Body of pancreas (tissue), 4 donors: Measurements from ENCODE around the gene REV1. TPM values are rescaled to one million over a fixed set of nuclear protein-coding genes. Genes with fewer than 3 reads are reported as not detected.

Experiments used
- ATAC-seq: fragments of 150-250 bp; one replicate; pipeline ENCODE4 v1.9.1; 2016
- DNase-seq, 4 donors: peaks; one replicate each; pipeline ENCODE4 v3.0.0-alpha.2; 2019
- H3K27ac ChIP-seq, 4 donors: fragments of 200-600 bp; sonication (generic); 1 replicate in 3 of 4; 2 replicates in 1 of 4; pipeline versions ENCODE4 v1.5.1 to v1.6.1; 2016 to 2019; ENCODE audit warnings: mild to moderate bottlenecking in 1 of 4, mixed read lengths in 1 of 4, moderate library complexity in 1 of 4
- H3K27me3 ChIP-seq, 2 donors: fragments of 200-600 bp; sonication (generic); one replicate each; pipeline ENCODE4 v1.6.0; 2016; ENCODE audit warnings: mild to moderate bottlenecking in 1 of 2
- H3K36me3 ChIP-seq, 2 donors: fragments of 200-600 bp; sonication (generic); replicated peaks in 1 of 2; 2 replicates each; pipeline ENCODE4 v1.5.1; 2016; ENCODE audit warnings: low read depth in 2 of 2; ENCODE audit not compliant: insufficient read depth in 1 of 2
- H3K4me1 ChIP-seq: fragments of 200-600 bp; sonication (generic); one replicate; pipeline ENCODE4 v1.6.0; 2016
- H3K4me3 ChIP-seq, 2 donors: fragments of 200-600 bp; sonication (generic); 1 replicate in 1 of 2; 2 replicates in 1 of 2; pipeline ENCODE4 v1.5.1; 2016 to 2019
- H3K9me3 ChIP-seq, 3 donors: fragments of 200-600 bp; sonication (generic); 1 replicate in 2 of 3; 2 replicates in 1 of 3; pipeline ENCODE4 v1.5.1; 2016
- POLR2A ChIP-seq, 3 donors: fragments of 450-650 bp; IDR thresholded peaks; one replicate each; pipeline ENCODE4 v1.6.1; 2016; ENCODE audit warnings: antibody characterized with exemption in 3 of 3, mild to moderate bottlenecking in 2 of 3
- WGBS, 2 donors: methylation state at CpG; one replicate each; pipeline ENCODE4 v1.1.5; 2017; 5-methylcytosine and 5-hydroxymethylcytosine counted together
- intact Hi-C: fragments of 100-400 bp; cut with DNase I; formaldehyde crosslinking; loops from one replicate; pipeline ENCODE4 v1.15.1; 2023
- total RNA-seq, 2 donors: library from RNA; depleted of rRNA; stranded (reverse); fragments of >200 nt; gene quantifications; one replicate each; pipeline ENCODE4 v1.1.0, GENCODE V29; 2016
- TF ChIP-seq, protein P1 (sequence below), 7 experiments: fragments of 450-650 bp in 4 of 7; fragments of 200-600 bp in 3 of 7; sonication (generic) in 3 of 7; IDR thresholded peaks; one replicate each; pipeline ENCODE4 v1.5.1; 2016 to 2019; ENCODE audit warnings: antibody characterized with exemption in 7 of 7

REV1 gene
- total RNA-seq, 2 donors from 2014 or later = 27.0 to 51.1 TPM

DNA sequence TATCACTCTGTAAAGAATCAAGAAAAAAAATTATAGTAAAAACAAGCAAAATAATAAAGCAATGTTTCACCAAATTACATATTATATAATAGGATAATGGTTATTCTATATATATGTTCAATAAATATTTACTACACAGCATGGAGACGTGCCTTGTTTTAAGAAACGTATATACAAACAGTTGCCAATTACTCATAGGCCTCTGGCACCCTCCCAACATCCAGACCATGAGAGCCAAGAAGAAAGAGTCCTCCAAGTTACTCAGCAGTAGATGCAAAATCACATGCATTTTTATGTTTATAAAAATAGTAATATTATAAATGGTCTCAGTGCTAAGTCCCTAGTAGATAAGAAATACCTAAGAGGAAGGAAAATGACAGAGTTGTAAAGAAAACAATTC is 64.8 kb downstream of the REV1 start:
- WGBS, 2 donors = 33 to 48% methylated on average over 2 of the region's 2 CpGs
- H3K27ac ChIP-seq = no peak overlapping the region
- no peak overlapping the region for H3K4me3 ChIP-seq
- H3K27me3 ChIP-seq = no peaks in the 10 kb centered on the region
- TF ChIP-seq, protein P1, sequence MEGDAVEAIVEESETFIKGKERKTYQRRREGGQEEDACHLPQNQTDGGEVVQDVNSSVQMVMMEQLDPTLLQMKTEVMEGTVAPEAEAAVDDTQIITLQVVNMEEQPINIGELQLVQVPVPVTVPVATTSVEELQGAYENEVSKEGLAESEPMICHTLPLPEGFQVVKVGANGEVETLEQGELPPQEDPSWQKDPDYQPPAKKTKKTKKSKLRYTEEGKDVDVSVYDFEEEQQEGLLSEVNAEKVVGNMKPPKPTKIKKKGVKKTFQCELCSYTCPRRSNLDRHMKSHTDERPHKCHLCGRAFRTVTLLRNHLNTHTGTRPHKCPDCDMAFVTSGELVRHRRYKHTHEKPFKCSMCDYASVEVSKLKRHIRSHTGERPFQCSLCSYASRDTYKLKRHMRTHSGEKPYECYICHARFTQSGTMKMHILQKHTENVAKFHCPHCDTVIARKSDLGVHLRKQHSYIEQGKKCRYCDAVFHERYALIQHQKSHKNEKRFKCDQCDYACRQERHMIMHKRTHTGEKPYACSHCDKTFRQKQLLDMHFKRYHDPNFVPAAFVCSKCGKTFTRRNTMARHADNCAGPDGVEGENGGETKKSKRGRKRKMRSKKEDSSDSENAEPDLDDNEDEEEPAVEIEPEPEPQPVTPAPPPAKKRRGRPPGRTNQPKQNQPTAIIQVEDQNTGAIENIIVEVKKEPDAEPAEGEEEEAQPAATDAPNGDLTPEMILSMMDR (IDR thresholded peaks at IDR 0.05) = no peak
- no peak for TF ChIP-seq POLR2A (IDR thresholded peaks at IDR 0.05)
- H3K9me3 ChIP-seq = no peaks in the 10 kb centered on the region
- ATAC-seq = no peak
- H3K36me3 ChIP-seq = peaks cover 0 to 17% of the 10 kb centered on the region in 2 donors
- no peaks in the 10 kb centered on the region for H3K4me1 ChIP-seq
- intact Hi-C loops = no loop called here
- peak in 1 of 4 donors; percentile 56 for DNase-seq

DNA sequence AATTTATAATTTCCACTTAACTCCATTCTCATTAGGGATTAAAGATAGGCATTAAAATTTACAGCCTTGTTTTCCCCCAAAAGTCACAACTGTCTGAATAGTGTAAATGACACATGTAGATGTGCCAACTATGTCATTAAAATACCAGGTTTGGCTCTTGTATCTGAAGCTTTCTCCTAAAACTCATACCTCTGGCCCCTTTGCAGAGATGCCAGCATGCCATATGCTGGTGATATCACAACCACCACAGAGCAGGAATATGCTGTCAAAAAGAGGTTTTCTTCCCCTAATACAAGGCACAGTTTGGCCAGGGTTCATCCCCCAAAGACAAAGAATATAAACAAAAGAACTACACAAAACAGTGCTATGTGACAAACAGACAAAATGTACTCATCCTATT is 65.4 kb downstream of the REV1 start:
- intact Hi-C loops = no loop called here
- Histone ChIP-seq H3K4me3 (no peak overlapping the region), H3K9me3 (no peaks in the 10 kb centered on the region), H3K27me3 (no peaks in the 10 kb centered on the region), H3K27ac (no peak overlapping the region), H3K4me1 (no peaks in the 10 kb centered on the region), H3K36me3 (peaks cover 0 to 17% of the 10 kb centered on the region in 2 donors)
- no peak for TF ChIP-seq POLR2A (IDR thresholded peaks at IDR 0.05)
- TF ChIP-seq, protein P1 (IDR thresholded peaks at IDR 0.05) = no peak
- no peak for DNase-seq
- ATAC-seq = no peak

DNA sequence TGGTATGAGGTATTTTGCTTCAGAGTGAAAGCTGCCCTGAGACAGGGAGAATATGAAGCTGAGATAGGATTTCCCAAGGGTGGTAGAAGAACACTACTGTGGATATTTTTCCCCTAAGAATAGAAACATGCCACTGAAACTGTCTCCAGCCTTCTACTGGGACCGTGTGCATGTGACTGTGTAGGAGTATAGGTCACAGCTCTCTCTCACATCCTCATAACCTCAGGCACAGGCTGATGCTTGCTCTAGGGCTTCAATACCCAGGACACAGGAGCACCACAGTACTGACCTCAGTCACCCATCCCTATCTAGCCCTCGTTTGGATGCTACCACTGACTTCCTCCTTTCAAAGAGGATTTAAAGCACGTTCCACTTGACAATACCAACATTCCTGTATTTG is 67.2 kb downstream of the REV1 start:
- WGBS, 2 donors = 57 to 81% methylated on average over 3 of the region's 3 CpGs
- H3K27ac ChIP-seq = no peak overlapping the region
- TF ChIP-seq, protein P1 (IDR thresholded peaks at IDR 0.05) = no peak
- TF ChIP-seq POLR2A (IDR thresholded peaks at IDR 0.05) = no peak
- DNase-seq = no peak
- peaks cover 0 to 11% of the 10 kb centered on the region in 2 donors for H3K36me3 ChIP-seq
- no peak overlapping the region for H3K4me3 ChIP-seq
- intact Hi-C loops = no loop called here
- no peaks in the 10 kb centered on the region for H3K4me1 ChIP-seq
- no peaks in the 10 kb centered on the region for H3K27me3 ChIP-seq
- ATAC-seq = no peak
- H3K9me3 ChIP-seq = no peaks in the 10 kb centered on the region

DNA sequence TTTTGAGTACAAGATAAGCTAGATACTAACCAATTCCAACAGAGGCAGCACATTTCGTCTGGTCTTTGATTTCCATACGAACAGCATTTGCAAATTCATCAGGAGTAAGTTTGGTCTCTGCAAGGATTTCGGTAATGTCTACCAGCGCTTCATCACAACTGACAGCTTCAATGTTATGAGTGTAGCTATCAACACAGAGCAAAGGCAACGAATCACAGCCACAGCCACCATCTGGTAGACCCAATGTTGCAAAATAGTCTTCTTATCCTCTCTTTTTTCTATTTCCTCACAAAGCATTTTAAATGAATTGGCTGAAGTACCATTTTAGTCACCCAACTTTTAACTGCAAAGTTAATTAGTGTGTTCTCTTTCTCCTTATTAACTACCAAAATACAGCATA is 68.3 kb downstream of the REV1 start:
- intact Hi-C loops = no loop called here
- 89 to 93% methylated on average over 5 of the region's 5 CpGs for WGBS, 2 donors
- H3K4me1 ChIP-seq = no peaks in the 10 kb centered on the region
- TF ChIP-seq, protein P1 (IDR thresholded peaks at IDR 0.05) = no peak
- TF ChIP-seq POLR2A (IDR thresholded peaks at IDR 0.05) = no peak
- H3K4me3 ChIP-seq = no peak overlapping the region
- no peak for DNase-seq
- no peak for ATAC-seq
- peaks cover 0 to 12% of the 10 kb centered on the region in 2 donors for H3K36me3 ChIP-seq
- no peaks in the 10 kb centered on the region for H3K9me3 ChIP-seq
- H3K27me3 ChIP-seq = no peaks in the 10 kb centered on the region
- H3K27ac ChIP-seq = no peak overlapping the region

DNA sequence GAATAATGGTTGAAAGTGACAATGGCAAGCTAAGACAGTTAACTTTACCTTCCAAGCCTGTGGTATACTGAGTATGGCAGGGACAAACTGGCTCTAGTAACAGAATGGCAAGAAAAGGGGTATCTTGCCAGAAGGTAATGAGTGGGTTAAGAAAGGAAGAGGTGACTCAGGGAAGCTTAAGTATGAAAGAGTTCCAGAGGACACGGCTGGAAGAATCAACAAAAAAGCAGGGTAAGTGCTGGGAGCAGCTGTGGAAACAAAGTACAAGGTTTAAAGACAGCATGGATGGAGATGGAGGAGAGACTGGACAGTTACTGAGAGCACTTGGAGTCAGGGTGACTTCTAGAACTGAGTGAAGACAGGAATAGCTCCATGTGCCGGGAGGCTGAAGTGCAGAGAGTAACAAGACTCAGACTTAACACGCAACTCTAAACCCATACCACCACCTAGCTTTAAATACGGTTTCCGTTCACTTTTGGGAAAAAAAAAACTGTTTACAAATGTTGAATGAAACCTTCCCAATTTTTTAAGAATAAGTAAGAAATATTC is 69.0 kb downstream of the REV1 start:
- ATAC-seq (no peak), DNase-seq (no peak)
- TF ChIP-seq, protein P1 (IDR thresholded peaks at IDR 0.05) = no peak
- no peak for TF ChIP-seq POLR2A (IDR thresholded peaks at IDR 0.05)
- peaks cover 0 to 12% of the 10 kb centered on the region in 2 donors for H3K36me3 ChIP-seq
- no peaks in the 10 kb centered on the region for H3K9me3 ChIP-seq
- no peak overlapping the region for H3K4me3 ChIP-seq
- no peaks in the 10 kb centered on the region for H3K27me3 ChIP-seq
- no peaks in the 10 kb centered on the region for H3K4me1 ChIP-seq
- intact Hi-C loops = no loop called here
- 82 to 83% methylated on average over 5 of the region's 5 CpGs for WGBS, 2 donors
- H3K27ac ChIP-seq = no peak overlapping the region
